ENCODE results near the gene APELA.
A peak's percentile ranks its signal among the peaks of the same experiment; 100 is the strongest.
"Not testable (repeated sequence)": the region's sequence is repeated elsewhere in the genome, so short reads cannot be mapped to it uniquely, and the experiment has no call there.

APELA gene

DNA sequence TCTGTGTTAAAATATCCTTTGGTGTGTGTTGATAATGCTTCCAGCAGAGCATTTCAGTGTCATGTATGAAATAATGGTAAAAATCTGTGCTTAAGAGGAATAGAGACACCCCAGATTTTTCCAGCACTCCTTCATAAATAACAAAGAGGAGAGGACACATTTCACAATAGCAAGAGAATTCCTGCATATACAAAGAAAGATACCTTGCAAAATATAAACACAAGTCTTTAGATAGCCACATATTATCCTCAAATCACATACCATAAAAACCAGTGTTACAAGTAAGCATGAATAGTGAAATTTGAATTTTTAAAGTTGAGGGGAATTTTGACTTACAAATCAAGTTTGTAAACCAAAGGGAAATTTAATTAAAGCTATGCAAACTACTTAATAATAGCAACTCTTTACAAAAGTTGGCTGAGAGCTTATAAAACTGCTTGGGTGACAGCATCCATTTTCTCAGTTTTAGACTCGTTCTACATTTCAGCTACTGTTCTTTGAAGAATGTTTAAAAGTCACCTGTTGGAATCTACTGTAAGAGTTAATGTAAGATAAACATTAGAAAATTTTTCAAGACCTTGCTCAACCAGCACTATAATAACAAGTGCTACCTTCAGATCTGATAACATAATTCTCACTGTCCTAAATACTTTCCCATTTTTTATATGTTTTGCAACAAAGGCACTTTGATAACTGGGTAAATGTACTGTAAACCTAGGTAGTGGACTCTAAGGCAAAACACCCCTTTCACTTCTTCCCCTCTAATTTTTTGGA, 3.7 kb downstream of the APELA start:
- Histone ChIP-seq H3K4me1 (ENCODE audit: control insufficient read depth, insufficient read depth, low read length) (peaks cover 43% of the 10 kb centered on the region), H3K9ac (ENCODE audit: low read depth, low read length) (peak overlapping the region; percentile 12; the same call in 1 of the 2 replicates), H3K9me3 (ENCODE audit: control insufficient read depth, insufficient read depth, low read length) (no peaks in the 10 kb centered on the region), H3K27ac (ENCODE audit: low read depth, low read length) (peak overlapping the region; percentile 48), H3K27me3 (ENCODE audit: control insufficient read depth, insufficient read depth, low read length) (no peaks in the 10 kb centered on the region), H3K36me3 (ENCODE audit: control insufficient read depth, insufficient read depth, low read length) (peaks cover 73% of the 10 kb centered on the region), H3K4me3 (ENCODE audit: low read depth, low read length) (peak overlapping the region; percentile 88)

- Histone ChIP-seq H3K9me3 (ENCODE audit: control insufficient read depth, insufficient read depth, low read length) (no peaks in the 10 kb centered on the region), H3K27me3 (ENCODE audit: control insufficient read depth, insufficient read depth, low read length) (no peaks in the 10 kb centered on the region), H3K9ac (ENCODE audit: low read depth, low read length) (no peak overlapping the region), H3K4me1 (ENCODE audit: control insufficient read depth, insufficient read depth, low read length) (peaks cover 20% of the 10 kb centered on the region), H3K27ac (ENCODE audit: low read depth, low read length) (no peak overlapping the region), H3K36me3 (ENCODE audit: control insufficient read depth, insufficient read depth, low read length) (peaks cover 96% of the 10 kb centered on the region), H3K4me3 (ENCODE audit: low read depth, low read length) (no peak overlapping the region)
These were observed 11.2 kb downstream of the APELA start for GRCh38 chr4:164888096-164888715.

DNA sequence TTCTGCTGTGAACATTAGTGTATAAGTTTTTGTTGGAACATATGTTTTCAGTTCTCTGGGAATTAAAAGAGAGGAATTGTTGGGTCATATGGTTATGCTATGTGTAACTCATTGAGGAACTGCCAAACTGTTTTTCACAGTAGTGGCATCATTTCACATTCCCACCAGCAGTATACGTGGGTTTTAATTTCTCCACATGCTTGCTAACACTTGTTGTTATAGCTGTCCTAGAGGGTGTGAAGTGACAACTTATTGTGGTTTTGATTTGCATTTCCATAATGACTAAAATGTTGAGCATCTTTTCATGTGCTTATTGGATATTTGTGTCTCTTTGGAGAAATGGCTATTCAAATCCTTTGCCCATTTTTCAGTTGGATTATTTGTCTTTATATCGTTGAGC, 13.7 kb downstream of the APELA start:
- Histone ChIP-seq H3K4me3 (ENCODE audit: low read depth, low read length) (no peak overlapping the region), H3K27me3 (ENCODE audit: control insufficient read depth, insufficient read depth, low read length) (no peaks in the 10 kb centered on the region), H3K36me3 (ENCODE audit: control insufficient read depth, insufficient read depth, low read length) (peaks cover 95% of the 10 kb centered on the region), H3K27ac (ENCODE audit: low read depth, low read length) (no peak overlapping the region), H3K4me1 (ENCODE audit: control insufficient read depth, insufficient read depth, low read length) (peaks cover 22% of the 10 kb centered on the region), H3K9ac (ENCODE audit: low read depth, low read length) (no peak overlapping the region), H3K9me3 (ENCODE audit: control insufficient read depth, insufficient read depth, low read length) (no peaks in the 10 kb centered on the region)

GRCh38 chr4:164892018-164892417, 15.0 kb downstream of the APELA start:
- H3K9ac ChIP-seq (ENCODE audit: low read depth, low read length) = no peak overlapping the region
- H3K4me3 ChIP-seq (ENCODE audit: low read depth, low read length) = no peak overlapping the region
- no peaks in the 10 kb centered on the region for H3K27me3 ChIP-seq (ENCODE audit: control insufficient read depth, insufficient read depth, low read length)
- no peaks in the 10 kb centered on the region for H3K9me3 ChIP-seq (ENCODE audit: control insufficient read depth, insufficient read depth, low read length)
- H3K36me3 ChIP-seq (ENCODE audit: control insufficient read depth, insufficient read depth, low read length) = peaks cover 95% of the 10 kb centered on the region
- H3K27ac ChIP-seq (ENCODE audit: low read depth, low read length) = peak overlapping the region; percentile 15
- peaks cover 22% of the 10 kb centered on the region for H3K4me1 ChIP-seq (ENCODE audit: control insufficient read depth, insufficient read depth, low read length)

GRCh38 chr4:164894702-164895101, 17.7 kb downstream of the APELA start:
- H3K9ac ChIP-seq (ENCODE audit: low read depth, low read length) = no peak overlapping the region
- H3K27ac ChIP-seq (ENCODE audit: low read depth, low read length) = no peak overlapping the region
- H3K27me3 ChIP-seq (ENCODE audit: control insufficient read depth, insufficient read depth, low read length) = no peaks in the 10 kb centered on the region
- peaks cover 79% of the 10 kb centered on the region for H3K36me3 ChIP-seq (ENCODE audit: control insufficient read depth, insufficient read depth, low read length)
- peaks cover 22% of the 10 kb centered on the region for H3K4me1 ChIP-seq (ENCODE audit: control insufficient read depth, insufficient read depth, low read length)
- no peaks in the 10 kb centered on the region for H3K9me3 ChIP-seq (ENCODE audit: control insufficient read depth, insufficient read depth, low read length)
- H3K4me3 ChIP-seq (ENCODE audit: low read depth, low read length) = no peak overlapping the region

DNA sequence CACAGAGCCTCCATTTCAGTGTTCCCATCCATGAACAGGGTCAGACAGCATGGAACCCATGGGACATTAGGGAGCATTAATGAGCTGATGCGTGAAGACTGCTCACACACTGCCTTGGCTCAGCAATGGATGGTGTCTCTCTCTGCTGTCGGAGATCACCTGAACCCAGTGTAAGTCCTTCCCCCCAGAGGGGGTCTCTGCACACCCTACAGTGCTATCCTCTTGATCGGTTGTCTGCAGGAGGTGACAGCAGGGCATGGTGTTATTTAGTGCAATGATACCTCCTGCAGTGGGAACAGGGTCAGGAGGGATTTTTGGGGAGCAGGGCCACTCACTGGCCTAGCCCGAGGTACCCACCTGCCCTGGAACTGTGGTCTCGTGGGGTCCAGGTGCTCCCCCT, 25.6 kb downstream of the APELA start:
- no peak overlapping the region for H3K27ac ChIP-seq (ENCODE audit: low read depth, low read length)

DNA sequence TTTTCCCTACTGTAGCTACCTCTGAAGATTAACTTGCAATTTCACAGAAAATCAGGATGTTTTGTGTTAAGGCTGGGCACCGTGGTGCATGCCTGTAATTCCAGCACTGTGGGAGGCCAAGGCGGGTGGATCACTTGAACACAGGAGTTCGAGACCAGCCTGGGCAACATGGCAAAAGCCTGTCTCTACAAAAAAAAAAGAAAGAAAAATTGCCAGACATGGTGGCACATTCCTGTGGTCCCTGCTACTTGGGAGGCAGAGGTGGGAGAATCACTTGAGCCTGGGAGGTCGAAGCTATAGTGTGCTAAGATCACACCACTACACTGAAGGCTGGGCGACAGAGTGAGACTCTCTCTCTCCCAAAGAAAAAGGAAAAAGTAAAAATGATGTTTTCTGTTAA, 27.4 kb downstream of the APELA start:
- Histone ChIP-seq H3K36me3 (ENCODE audit: control insufficient read depth, insufficient read depth, low read length) (no peaks in the 10 kb centered on the region), H3K27me3 (ENCODE audit: control insufficient read depth, insufficient read depth, low read length) (no peaks in the 10 kb centered on the region), H3K9me3 (ENCODE audit: control insufficient read depth, insufficient read depth, low read length) (no peaks in the 10 kb centered on the region), H3K9ac (ENCODE audit: low read depth, low read length) (no peak overlapping the region), H3K4me3 (ENCODE audit: low read depth, low read length) (no peak overlapping the region), H3K27ac (ENCODE audit: low read depth, low read length) (no peak overlapping the region), H3K4me1 (ENCODE audit: control insufficient read depth, insufficient read depth, low read length) (peaks cover 9% of the 10 kb centered on the region; the same call in 1 of the 2 replicates)

More for the DNA sequence above, 25.6 kb downstream of the APELA start:
- no peak overlapping the region for H3K4me3 ChIP-seq (ENCODE audit: low read depth, low read length)
- peaks cover 2% of the 10 kb centered on the region for H3K36me3 ChIP-seq (ENCODE audit: control insufficient read depth, insufficient read depth, low read length)
- peaks cover 9% of the 10 kb centered on the region; the same call in 1 of the 2 replicates for H3K4me1 ChIP-seq (ENCODE audit: control insufficient read depth, insufficient read depth, low read length)
- H3K9me3 ChIP-seq (ENCODE audit: control insufficient read depth, insufficient read depth, low read length) = no peaks in the 10 kb centered on the region
- H3K27me3 ChIP-seq (ENCODE audit: control insufficient read depth, insufficient read depth, low read length) = no peaks in the 10 kb centered on the region
- H3K9ac ChIP-seq (ENCODE audit: low read depth, low read length) = no peak overlapping the region

GRCh38 chr4:164904941-164905340, 28.0 kb downstream of the APELA start:
- Histone ChIP-seq H3K36me3 (ENCODE audit: control insufficient read depth, insufficient read depth, low read length) (no peaks in the 10 kb centered on the region), H3K9me3 (ENCODE audit: control insufficient read depth, insufficient read depth, low read length) (no peaks in the 10 kb centered on the region), H3K9ac (ENCODE audit: low read depth, low read length) (no peak overlapping the region), H3K4me3 (ENCODE audit: low read depth, low read length) (no peak overlapping the region), H3K27ac (ENCODE audit: low read depth, low read length) (no peak overlapping the region), H3K4me1 (ENCODE audit: control insufficient read depth, insufficient read depth, low read length) (peaks cover 9% of the 10 kb centered on the region; the same call in 1 of the 2 replicates), H3K27me3 (ENCODE audit: control insufficient read depth, insufficient read depth, low read length) (no peaks in the 10 kb centered on the region)

GRCh38 chr4:164906368-164906767, 29.4 kb downstream of the APELA start:
- Histone ChIP-seq H3K9me3 (ENCODE audit: control insufficient read depth, insufficient read depth, low read length) (no peaks in the 10 kb centered on the region), H3K27ac (ENCODE audit: low read depth, low read length) (no peak overlapping the region), H3K27me3 (ENCODE audit: control insufficient read depth, insufficient read depth, low read length) (no peaks in the 10 kb centered on the region), H3K9ac (ENCODE audit: low read depth, low read length) (no peak overlapping the region), H3K4me3 (ENCODE audit: low read depth, low read length) (no peak overlapping the region), H3K36me3 (ENCODE audit: control insufficient read depth, insufficient read depth, low read length) (no peaks in the 10 kb centered on the region), H3K4me1 (ENCODE audit: control insufficient read depth, insufficient read depth, low read length) (peaks cover 9% of the 10 kb centered on the region; the same call in 1 of the 2 replicates)

GRCh38 chr4:164913506-164913905, 36.5 kb downstream of the APELA start:
- H3K4me1 ChIP-seq (ENCODE audit: control insufficient read depth, insufficient read depth, low read length); H3K36me3 ChIP-seq (ENCODE audit: control insufficient read depth, insufficient read depth, low read length); H3K27ac ChIP-seq (ENCODE audit: low read depth, low read length); H3K9ac ChIP-seq (ENCODE audit: low read depth, low read length); H3K27me3 ChIP-seq (ENCODE audit: control insufficient read depth, insufficient read depth, low read length); H3K9me3 ChIP-seq (ENCODE audit: control insufficient read depth, insufficient read depth, low read length); H3K4me3 ChIP-seq (ENCODE audit: low read depth, low read length): not testable (repeated sequence)

- H3K27me3 ChIP-seq (ENCODE audit: control insufficient read depth, insufficient read depth, low read length) = no peaks in the 10 kb centered on the region
- H3K4me3 ChIP-seq (ENCODE audit: low read depth, low read length) = no peak overlapping the region
- no peak overlapping the region for H3K27ac ChIP-seq (ENCODE audit: low read depth, low read length)
- H3K9ac ChIP-seq (ENCODE audit: low read depth, low read length) = no peak overlapping the region
- no peaks in the 10 kb centered on the region for H3K36me3 ChIP-seq (ENCODE audit: control insufficient read depth, insufficient read depth, low read length)
- no peaks in the 10 kb centered on the region for H3K9me3 ChIP-seq (ENCODE audit: control insufficient read depth, insufficient read depth, low read length)
- H3K4me1 ChIP-seq (ENCODE audit: control insufficient read depth, insufficient read depth, low read length) = no peaks in the 10 kb centered on the region
These were observed 42.0 kb downstream of the APELA start for GRCh38 chr4:164918956-164919355.
